SH-SY5Y (cell line): ENCODE results near the gene PREP.

Experiments
- GATA2 ChIP-seq: IDR thresholded peaks from 2 replicates; pipeline ENCODE4 v1.6.1; 2011; ENCODE audit warnings: mild to moderate bottlenecking, low read depth, low read length
- GATA3 ChIP-seq: IDR thresholded peaks from 2 replicates; pipeline ENCODE4 v1.6.1; 2011; ENCODE audit warnings: low read depth, mild to moderate bottlenecking, low read length, moderate library complexity

- TF ChIP-seq GATA3 (no peak), GATA2 (no peak)
Measured at GRCh38 chr6:105372849-105373182, 30.1 kb downstream of the PREP start.
